ENCODE results near the gene IFI27L1.
"Not testable (repeated sequence)": the region's sequence is repeated elsewhere in the genome, so short reads cannot be mapped to it uniquely, and the experiment has no call there.

The IFI27L1 gene

DNA sequence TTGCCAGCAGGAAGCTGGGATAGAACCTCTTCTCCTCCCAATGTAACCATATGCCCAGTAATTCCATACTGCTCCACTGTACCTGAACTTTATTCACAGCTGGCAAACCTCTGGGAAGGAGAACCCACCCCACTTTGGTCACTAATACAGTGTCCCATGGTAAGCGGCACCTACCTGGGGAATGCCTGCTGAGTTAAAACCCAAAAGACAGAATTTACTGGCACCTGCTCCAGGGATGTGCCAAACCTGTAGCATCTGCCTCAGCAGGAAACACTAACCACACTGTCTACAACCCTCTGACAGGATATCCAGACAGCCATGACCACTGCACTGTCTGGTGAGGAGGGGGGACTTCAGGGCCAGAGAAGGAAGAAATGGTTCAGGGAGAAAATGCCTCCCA lies 26.7 kb upstream of the IFI27L1 start:
- no peak for FAIRE-seq
- no peak; the same call in none of the 2 replicates for TF ChIP-seq POLR2AphosphoS5 (IDR thresholded peaks at IDR 0.05; ENCODE audit: low read depth, low read length)
- no peak for TF ChIP-seq TAF1 (IDR thresholded peaks at IDR 0.05; ENCODE audit: low read depth, low read length)
- TF ChIP-seq POU2F2 (IDR thresholded peaks at IDR 0.05; ENCODE audit: low read depth, low read length) = no peak
- TF ChIP-seq SPI1 (IDR thresholded peaks at IDR 0.05; ENCODE audit: low read depth, low read length) = no peak
- TF ChIP-seq POLR2A (IDR thresholded peaks at IDR 0.05; ENCODE audit: low read depth, low read length) = no peak
- TF ChIP-seq PAX5 (IDR thresholded peaks at IDR 0.05; ENCODE audit: insufficient read depth, low read length, severe bottlenecking) = no peak
- DNase-seq (ENCODE audit: insufficient read length, low spot score) = no peak

DNA sequence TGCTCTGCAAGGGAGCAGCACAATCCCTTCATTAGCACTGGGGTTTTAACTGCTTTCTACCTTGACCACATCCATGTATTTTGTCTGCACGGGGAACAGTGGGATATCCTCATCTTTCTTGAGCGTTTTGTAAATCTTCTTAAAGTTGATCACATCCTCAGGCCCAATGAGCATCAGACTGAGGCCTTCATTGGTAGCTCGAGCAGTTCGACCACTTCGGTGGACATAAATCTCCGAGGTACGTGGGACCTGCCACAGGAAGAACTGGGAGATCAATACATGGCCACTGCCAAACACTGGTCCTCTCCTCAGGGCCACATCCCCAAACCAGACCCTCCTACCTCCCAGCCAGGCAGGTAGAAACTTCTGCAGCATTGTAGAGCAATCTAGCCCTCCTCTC lies 26.2 kb upstream of the IFI27L1 start:
- FAIRE-seq (no peak), DNase-seq (ENCODE audit: insufficient read length, low spot score) (no peak)
- TF ChIP-seq POLR2AphosphoS5 (IDR thresholded peaks at IDR 0.05; ENCODE audit: low read depth, low read length) = no peak
- TF ChIP-seq PAX5 (IDR thresholded peaks at IDR 0.05; ENCODE audit: insufficient read depth, low read length, severe bottlenecking) = no peak
- TF ChIP-seq SPI1 (IDR thresholded peaks at IDR 0.05; ENCODE audit: low read depth, low read length) = no peak
- TF ChIP-seq TAF1 (IDR thresholded peaks at IDR 0.05; ENCODE audit: low read depth, low read length) = no peak
- TF ChIP-seq POU2F2 (IDR thresholded peaks at IDR 0.05; ENCODE audit: low read depth, low read length) = no peak
- no peak for TF ChIP-seq POLR2A (IDR thresholded peaks at IDR 0.05; ENCODE audit: low read depth, low read length)

DNA sequence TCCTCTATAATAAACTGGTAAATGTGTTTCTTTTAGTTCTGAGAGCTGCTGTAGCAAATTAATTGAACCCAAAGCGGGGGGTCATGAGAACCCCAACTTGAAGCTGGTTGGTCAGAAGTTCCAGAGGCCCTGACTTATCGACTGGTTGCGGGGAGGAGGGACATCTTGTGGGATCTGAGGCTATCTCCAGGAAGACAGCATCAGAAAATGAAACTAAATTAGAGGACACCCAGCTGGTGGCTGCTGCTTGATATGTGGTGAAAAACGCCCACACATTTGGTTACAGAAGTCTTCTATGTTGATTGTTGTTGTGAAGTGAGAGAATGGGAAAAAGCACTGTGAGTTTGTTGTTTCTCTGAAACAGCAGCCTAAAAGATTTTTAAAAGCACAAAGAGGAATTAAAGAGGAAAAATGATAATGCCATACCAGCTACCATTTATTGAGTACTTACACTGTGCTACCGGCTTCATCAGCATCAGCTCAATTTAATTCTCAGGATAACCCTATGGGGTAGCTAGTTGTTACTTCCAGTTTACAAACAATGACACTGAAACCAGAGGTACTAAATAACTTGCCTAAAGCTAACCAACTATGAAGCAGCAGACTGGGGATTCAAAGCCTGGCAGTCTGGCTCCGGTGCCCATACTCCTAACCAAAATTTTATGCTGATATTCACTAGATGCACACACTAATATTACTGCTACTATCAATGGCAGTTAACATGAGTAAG lies 24.4 kb upstream of the IFI27L1 start:
- DNase-seq (ENCODE audit: insufficient read length, low spot score) (no peak), FAIRE-seq (no peak)
- no peak for TF ChIP-seq POU2F2 (IDR thresholded peaks at IDR 0.05; ENCODE audit: low read depth, low read length)
- no peak for TF ChIP-seq POLR2AphosphoS5 (IDR thresholded peaks at IDR 0.05; ENCODE audit: low read depth, low read length)
- no peak for TF ChIP-seq SPI1 (IDR thresholded peaks at IDR 0.05; ENCODE audit: low read depth, low read length)
- TF ChIP-seq POLR2A (IDR thresholded peaks at IDR 0.05; ENCODE audit: low read depth, low read length) = no peak
- TF ChIP-seq PAX5 (IDR thresholded peaks at IDR 0.05; ENCODE audit: insufficient read depth, low read length, severe bottlenecking) = no peak
- no peak for TF ChIP-seq TAF1 (IDR thresholded peaks at IDR 0.05; ENCODE audit: low read depth, low read length)

DNA sequence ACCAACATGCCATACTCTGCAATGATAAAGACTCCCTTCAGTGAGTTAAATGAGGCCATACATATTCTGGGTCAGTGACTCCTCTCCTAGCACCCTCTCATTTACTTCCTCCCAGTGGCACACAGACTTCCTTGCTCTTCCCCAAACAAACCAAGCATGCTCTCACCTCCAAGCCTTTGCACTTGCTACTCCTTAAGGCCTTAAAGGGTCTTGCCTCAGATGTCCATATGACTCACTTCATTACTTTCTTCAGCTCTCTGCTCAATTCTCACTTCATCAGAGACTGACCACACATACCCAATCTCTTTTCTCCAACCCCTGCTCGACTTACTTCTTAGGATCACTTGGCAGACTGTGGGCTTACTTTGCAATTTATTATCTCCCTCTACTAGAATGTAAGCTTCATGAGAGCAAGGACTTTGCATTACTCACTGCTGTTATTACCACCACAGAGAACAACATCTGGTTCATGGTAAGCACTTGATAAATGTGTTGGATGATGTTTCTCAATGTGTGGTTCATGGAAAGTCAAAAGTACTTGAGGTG lies 22.9 kb upstream of the IFI27L1 start:
- TF ChIP-seq POLR2AphosphoS5 (IDR thresholded peaks at IDR 0.05; ENCODE audit: low read depth, low read length) (no peak), POLR2A (IDR thresholded peaks at IDR 0.05; ENCODE audit: low read depth, low read length) (no peak), PAX5 (IDR thresholded peaks at IDR 0.05; ENCODE audit: insufficient read depth, low read length, severe bottlenecking) (no peak), TAF1 (IDR thresholded peaks at IDR 0.05; ENCODE audit: low read depth, low read length) (no peak), POU2F2 (IDR thresholded peaks at IDR 0.05; ENCODE audit: low read depth, low read length) (no peak), SPI1 (IDR thresholded peaks at IDR 0.05; ENCODE audit: low read depth, low read length) (no peak)
- no peak for FAIRE-seq
- DNase-seq (ENCODE audit: insufficient read length, low spot score) = no peak

DNA sequence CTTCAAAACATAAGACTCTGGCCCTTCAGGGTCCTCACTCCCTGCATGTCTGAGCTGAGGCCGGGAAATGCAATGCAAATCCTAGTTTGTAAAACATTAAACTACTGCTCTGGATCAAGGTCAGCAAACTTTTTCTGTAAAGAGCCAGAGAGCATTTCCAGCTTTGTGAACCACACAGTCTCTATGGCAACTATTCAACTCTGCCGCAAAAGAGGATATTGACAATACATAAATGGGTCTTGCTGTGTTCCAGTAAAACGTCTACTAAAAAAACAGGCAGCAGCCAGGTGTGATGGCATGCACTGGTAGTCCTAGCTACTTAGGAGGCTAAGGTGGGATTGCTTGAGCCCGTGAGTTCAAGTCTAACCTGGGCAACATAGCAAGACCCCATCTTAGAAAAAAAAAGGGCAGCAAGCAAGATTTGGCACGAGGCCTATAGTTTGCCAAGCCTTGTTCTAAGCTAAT lies 22.4 kb upstream of the IFI27L1 start:
- no peak for DNase-seq (ENCODE audit: insufficient read length, low spot score)
- no peak for FAIRE-seq
- TF ChIP-seq POLR2A (IDR thresholded peaks at IDR 0.05; ENCODE audit: low read depth, low read length) (no peak), SPI1 (IDR thresholded peaks at IDR 0.05; ENCODE audit: low read depth, low read length) (no peak), POU2F2 (IDR thresholded peaks at IDR 0.05; ENCODE audit: low read depth, low read length) (no peak), PAX5 (IDR thresholded peaks at IDR 0.05; ENCODE audit: insufficient read depth, low read length, severe bottlenecking) (no peak), TAF1 (IDR thresholded peaks at IDR 0.05; ENCODE audit: low read depth, low read length) (no peak), POLR2AphosphoS5 (IDR thresholded peaks at IDR 0.05; ENCODE audit: low read depth, low read length) (no peak)

DNA sequence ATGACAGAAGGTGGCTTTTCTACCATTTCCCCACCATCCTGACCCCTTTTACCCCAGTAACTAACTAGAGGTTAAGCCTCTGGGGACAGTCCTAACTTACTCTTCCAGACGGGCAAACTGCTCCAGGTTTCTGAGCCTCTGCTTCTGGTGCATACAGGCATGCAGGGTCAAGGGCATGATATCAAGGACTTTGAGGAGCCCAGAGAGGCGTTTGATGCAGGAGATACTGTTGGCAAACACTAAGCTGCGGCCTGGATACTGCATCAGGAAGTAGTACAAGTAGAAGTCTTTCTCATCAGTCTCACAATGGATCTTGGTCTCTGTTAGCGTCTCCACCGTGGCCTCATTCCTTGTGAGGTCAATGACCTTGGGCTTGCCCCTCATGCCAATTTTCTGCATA lies 21.1 kb upstream of the IFI27L1 start:
- TF ChIP-seq PAX5 (IDR thresholded peaks at IDR 0.05; ENCODE audit: insufficient read depth, low read length, severe bottlenecking) (no peak), POLR2A (IDR thresholded peaks at IDR 0.05; ENCODE audit: low read depth, low read length) (no peak), TAF1 (IDR thresholded peaks at IDR 0.05; ENCODE audit: low read depth, low read length) (no peak), POU2F2 (IDR thresholded peaks at IDR 0.05; ENCODE audit: low read depth, low read length) (no peak), SPI1 (IDR thresholded peaks at IDR 0.05; ENCODE audit: low read depth, low read length) (no peak)
- DNase-seq (ENCODE audit: insufficient read length, low spot score) = no peak
- FAIRE-seq = no peak

DNA sequence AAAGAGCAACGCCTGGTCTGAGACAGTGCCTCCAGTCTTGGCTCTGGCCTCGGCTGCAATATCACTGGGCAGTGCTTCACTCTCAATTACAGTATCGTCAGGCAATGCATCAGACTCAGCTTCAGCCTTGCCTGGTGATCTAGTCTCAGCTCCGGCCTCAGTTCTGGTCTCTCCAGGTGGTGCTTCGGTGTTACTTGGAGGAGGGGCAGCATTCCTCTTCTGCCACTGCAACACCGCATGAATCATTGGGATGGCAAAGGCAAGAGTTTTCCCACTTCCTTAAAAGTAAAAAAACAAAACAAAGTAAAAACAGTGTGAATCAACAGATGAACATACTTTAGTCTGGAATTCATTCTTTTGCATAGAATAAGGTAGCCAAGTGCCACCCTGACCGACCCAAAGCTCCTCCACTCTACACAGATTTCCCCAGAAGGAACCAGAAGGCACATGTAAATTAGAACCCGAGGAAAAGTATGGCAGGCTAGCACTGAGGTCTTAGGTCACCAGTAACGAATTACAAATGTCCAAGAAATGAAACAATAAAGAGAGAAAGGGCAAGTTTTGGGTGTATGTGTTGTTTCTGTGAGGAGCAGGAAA lies 18.7 kb upstream of the IFI27L1 start:
- FAIRE-seq (no peak), DNase-seq (ENCODE audit: insufficient read length, low spot score) (no peak)
- TF ChIP-seq POLR2AphosphoS5 (IDR thresholded peaks at IDR 0.05; ENCODE audit: low read depth, low read length) (no peak), PAX5 (IDR thresholded peaks at IDR 0.05; ENCODE audit: insufficient read depth, low read length, severe bottlenecking) (no peak), POLR2A (IDR thresholded peaks at IDR 0.05; ENCODE audit: low read depth, low read length) (no peak), POU2F2 (IDR thresholded peaks at IDR 0.05; ENCODE audit: low read depth, low read length) (no peak), TAF1 (IDR thresholded peaks at IDR 0.05; ENCODE audit: low read depth, low read length) (no peak), SPI1 (IDR thresholded peaks at IDR 0.05; ENCODE audit: low read depth, low read length) (no peak)

DNA sequence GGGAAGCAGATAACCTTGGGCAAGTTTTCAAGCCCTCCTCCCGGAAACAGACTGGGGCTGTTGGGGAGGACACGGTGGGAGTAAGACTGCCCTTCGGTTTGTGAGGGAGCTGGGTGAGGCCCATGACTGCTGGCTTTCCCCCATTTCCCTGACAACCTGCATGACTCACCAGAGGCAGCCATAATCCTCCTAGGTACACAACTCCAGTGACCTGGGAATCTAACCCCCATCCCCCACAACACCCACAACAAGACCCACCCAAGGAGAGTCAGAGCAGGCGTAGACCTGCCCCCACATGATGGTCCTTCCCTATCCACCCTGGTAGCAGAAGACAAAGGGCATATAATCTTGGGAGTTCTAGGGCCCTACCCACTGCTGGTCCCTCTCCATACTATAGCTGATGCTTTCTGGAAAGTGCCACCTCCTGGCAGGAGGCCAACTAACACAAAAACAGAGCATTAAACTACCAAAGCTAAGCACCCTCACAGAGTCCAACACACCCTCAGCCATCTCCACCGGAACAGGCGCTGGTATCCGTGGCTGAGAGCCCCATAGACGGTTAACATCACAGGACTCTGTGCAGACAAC lies 14.9 kb upstream of the IFI27L1 start:
- DNase-seq (ENCODE audit: insufficient read length, low spot score) (no peak), FAIRE-seq (no peak)
- TF ChIP-seq POLR2AphosphoS5 (IDR thresholded peaks at IDR 0.05; ENCODE audit: low read depth, low read length) (no peak), SPI1 (IDR thresholded peaks at IDR 0.05; ENCODE audit: low read depth, low read length) (no peak), TAF1 (IDR thresholded peaks at IDR 0.05; ENCODE audit: low read depth, low read length) (no peak), POLR2A (IDR thresholded peaks at IDR 0.05; ENCODE audit: low read depth, low read length) (no peak), POU2F2 (IDR thresholded peaks at IDR 0.05; ENCODE audit: low read depth, low read length) (no peak), PAX5 (IDR thresholded peaks at IDR 0.05; ENCODE audit: insufficient read depth, low read length, severe bottlenecking) (no peak)

DNA sequence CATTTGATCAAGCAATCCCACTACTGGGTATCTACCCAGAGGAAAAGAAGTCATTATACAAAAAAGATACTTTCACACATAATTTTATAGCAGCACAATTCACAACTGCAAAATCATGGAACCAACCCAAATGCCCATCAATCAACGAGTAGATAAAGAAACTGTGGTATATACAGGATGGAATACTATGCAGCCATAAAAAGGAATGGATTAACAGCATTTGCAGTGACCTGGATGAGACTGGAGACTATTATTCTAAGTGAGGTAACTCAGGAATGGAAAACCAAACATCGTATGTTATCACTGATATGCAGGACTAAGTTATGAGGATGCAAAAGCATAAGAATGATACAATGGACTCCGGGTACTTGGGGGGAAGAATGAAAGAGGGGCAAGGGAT lies 9.0 kb upstream of the IFI27L1 start:
- not testable (repeated sequence) for DNase-seq (ENCODE audit: insufficient read length, low spot score); FAIRE-seq

Data from GM12891 (cell line).